GM23248 (cell line): Measurements from ENCODE around the gene URB1.

ENCODE experiments used
- EZH2 ChIP-seq: fragments of 200-600 bp; sonication (generic); IDR thresholded peaks from 2 replicates; pipeline ENCODE4 v1.6.1; 2018; ENCODE audit warnings: antibody characterized with exemption, mild to moderate bottlenecking; ENCODE audit not compliant: insufficient read depth, poor library complexity, severe bottlenecking
- EZH2phosphoT487 ChIP-seq: fragments of 200-600 bp; sonication (generic); IDR thresholded peaks from 2 replicates; pipeline ENCODE4 v1.6.1; 2018; ENCODE audit warnings: antibody characterized with exemption, moderate library complexity, mild to moderate bottlenecking, low read depth; ENCODE audit not compliant: insufficient read depth

- TF ChIP-seq EZH2, result no peak
- no peak for TF ChIP-seq EZH2phosphoT487
These were observed 82.8 kb downstream of the URB1 start for GRCh38 chr21:32309906-32310460.
